GM23338 (cell line): Measurements from ENCODE around the gene ANKMY2. TPM values are rescaled to one million over a fixed set of nuclear protein-coding genes. Genes with fewer than 3 reads are reported as not detected.
A peak's percentile ranks its signal among the peaks of the same experiment; 100 is the strongest.

ENCODE experiments used
- ATAC-seq: fragments of 200-7000 bp; cut with Tn5 transposase; 3 replicates; pipeline ENCODE4 v1.9.1; 2020
- DNase-seq: peaks from one replicate; pipeline ENCODE4 v3.0.0-alpha.2; 2015; ENCODE audit warnings: low spot score
- H2AFZ ChIP-seq: fragments of 200-600 bp; sonication (generic); 2 replicates; pipeline ENCODE4 v1.8.0; 2016; ENCODE audit warnings: antibody characterized with exemption, mild to moderate bottlenecking, moderate library complexity
- H3F3A ChIP-seq: fragments of 200-600 bp; sonication (generic); replicated peaks from 2 replicates; pipeline ENCODE4 v1.8.0; 2017; ENCODE audit warnings: antibody characterized with exemption, mixed run types, low read depth
- H3K27ac ChIP-seq: fragments of 200-600 bp; sonication (generic); 2 replicates; pipeline ENCODE4 v1.6.1; 2016; ENCODE audit warnings: low read depth
- H3K27me3 ChIP-seq: fragments of 200-600 bp; sonication (generic); 2 replicates; pipeline ENCODE4 v1.8.0; 2016; ENCODE audit warnings: mild to moderate bottlenecking, mixed run types, moderate library complexity; ENCODE audit not compliant: insufficient read depth
- H3K36me3 ChIP-seq: fragments of 200-600 bp; sonication (generic); 2 replicates; pipeline ENCODE4 v1.8.0; 2016; ENCODE audit warnings: mild to moderate bottlenecking; ENCODE audit not compliant: insufficient read depth
- H3K4me1 ChIP-seq: fragments of 200-600 bp; sonication (generic); 2 replicates; pipeline ENCODE4 v1.8.0; 2016; ENCODE audit warnings: mild to moderate bottlenecking, moderate library complexity; ENCODE audit not compliant: insufficient read depth
- H3K4me2 ChIP-seq: fragments of 200-600 bp; sonication (generic); 2 replicates; pipeline ENCODE4 v1.7.1; 2017; ENCODE audit warnings: mixed run types
- H3K4me3 ChIP-seq: fragments of 200-600 bp; sonication (generic); 2 replicates; pipeline ENCODE4 v1.6.1; 2016; ENCODE audit warnings: mixed run types
- H3K79me2 ChIP-seq: fragments of 200-600 bp; sonication (generic); replicated peaks from 2 replicates; pipeline ENCODE4 v1.8.0; 2017; ENCODE audit warnings: mild to moderate bottlenecking; ENCODE audit not compliant: insufficient read depth
- H3K9me2 ChIP-seq: fragments of 200-600 bp; sonication (generic); 2 replicates; pipeline ENCODE4 v1.8.0; 2017; ENCODE audit not compliant: insufficient read depth
- H4K20me1 ChIP-seq: fragments of 200-600 bp; sonication (generic); replicated peaks from 2 replicates; pipeline ENCODE4 v1.8.0; 2017; ENCODE audit warnings: mild to moderate bottlenecking; ENCODE audit not compliant: insufficient read depth
- H3K27ac Mint-ChIP-seq: 2 replicates; pipeline ENCODE4 v1.8.0; 2020; ENCODE audit warnings: inconsistent platforms, mild to moderate bottlenecking, moderate library complexity, mixed read lengths
- H3K27me3 Mint-ChIP-seq: 3 replicates; pipeline ENCODE4 v1.8.0; 2022; ENCODE audit warnings: low read depth, mild to moderate bottlenecking, moderate library complexity, mixed read lengths, inconsistent platforms; ENCODE audit not compliant: insufficient read depth, poor library complexity
- H3K36me3 Mint-ChIP-seq: 3 replicates; pipeline ENCODE4 v1.8.0; 2021; ENCODE audit warnings: low read depth, mild to moderate bottlenecking, inconsistent platforms, moderate library complexity, mixed read lengths
- H3K4me1 Mint-ChIP-seq: 3 replicates; pipeline ENCODE4 v1.8.0; 2020; ENCODE audit warnings: mild to moderate bottlenecking, inconsistent platforms, mixed read lengths
- H3K4me3 Mint-ChIP-seq: 3 replicates; pipeline ENCODE4 v1.8.0; 2021; ENCODE audit warnings: moderate library complexity, mild to moderate bottlenecking, inconsistent platforms, mixed read lengths
- H3K9me3 Mint-ChIP-seq: 3 replicates; pipeline ENCODE4 v1.8.0; 2020; ENCODE audit warnings: moderate library complexity, mild to moderate bottlenecking, inconsistent platforms, mixed read lengths
- CREB1 ChIP-seq: fragments of 250-450 bp; sonication (Bioruptor Pico); IDR thresholded peaks from 2 replicates; pipeline ENCODE4 v1.5.0; 2020; ENCODE audit warnings: low read depth, mild to moderate bottlenecking, moderate library complexity
- NANOG ChIP-seq: IDR thresholded peaks from 2 replicates; pipeline ENCODE4 v1.6.1; 2016; ENCODE audit warnings: antibody characterized with exemption, borderline replicate concordance
- POLR2AphosphoS5 ChIP-seq: IDR thresholded peaks from 2 replicates; pipeline ENCODE4 v1.6.1; 2016; ENCODE audit warnings: antibody characterized with exemption, low read depth
- STAT1 ChIP-seq: IDR thresholded peaks from one replicate; pipeline ENCODE4 v1.6.1; 2016; ENCODE audit warnings: antibody characterized with exemption; ENCODE audit not compliant: unreplicated experiment
- ZNF114 ChIP-seq: fragments of 250-450 bp; sonication (Bioruptor Pico); IDR thresholded peaks from 2 replicates; pipeline ENCODE4 v1.5.0; 2020; ENCODE audit warnings: mild to moderate bottlenecking, moderate library complexity
- ZNF331 ChIP-seq: fragments of 250-450 bp; sonication (Bioruptor Pico); IDR thresholded peaks from 2 replicates; pipeline ENCODE4 v1.5.0; 2020; ENCODE audit warnings: low read depth, mild to moderate bottlenecking, moderate library complexity
- polyA plus RNA-seq: library from polyadenylated mRNA; unstranded; fragments of >200 nt; fragmentation: Nextera tagmentation; extraction: Ambion mirVana; gene quantifications from 2 replicates; pipeline ENCODE4 v1.2.1, GENCODE V29; 2016
- total RNA-seq: library from RNA; depleted of rRNA; stranded (reverse); fragments of >200 nt; shearing (Covaris generic); gene quantifications from 2 replicates; pipeline ENCODE4 v1.2.3, GENCODE V29; 2014
- TF ChIP-seq, protein P1 (sequence below): fragments of 250-450 bp; sonication (Bioruptor Pico); IDR thresholded peaks from 2 replicates; pipeline ENCODE4 v1.5.0; 2020; ENCODE audit warnings: mild to moderate bottlenecking, moderate library complexity
- TF ChIP-seq, protein P2 (sequence below), 2 experiments: fragments of 200-600 bp in 1 of 2; sonication (generic) in 1 of 2; conservative IDR thresholded peaks; 2 replicates each; pipeline versions ENCODE4 v1.5.1 to v1.6.1; 2016 to 2017; ENCODE audit warnings: antibody characterized with exemption in 2 of 2, low read depth in 2 of 2, mild to moderate bottlenecking in 2 of 2, moderate library complexity in 1 of 2

ANKMY2 gene
- total and polyA plus RNA-seq, 2 experiments from 2014 or later, result 4.4 to 9.5 TPM

DNA sequence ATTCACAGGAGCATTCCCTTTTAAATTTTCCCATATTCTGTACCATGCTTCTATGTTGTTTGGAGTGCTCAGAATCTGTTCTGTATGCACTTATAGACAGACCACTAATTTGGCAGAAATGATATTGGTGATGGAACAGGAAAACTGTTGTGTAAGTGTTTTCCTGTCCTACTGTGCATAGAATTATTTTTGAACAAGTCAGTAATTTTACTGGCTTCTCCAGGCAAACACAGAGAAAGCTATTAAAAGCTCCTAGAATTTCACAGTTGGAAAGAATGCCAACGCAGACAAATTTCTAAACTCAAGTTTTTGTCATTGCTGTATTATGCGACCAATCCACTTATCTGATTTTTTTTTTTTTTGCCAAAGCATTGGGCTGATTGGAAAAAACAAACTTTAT, 55.7 kb downstream of the ANKMY2 start (continued):
- TF ChIP-seq, protein P1, sequence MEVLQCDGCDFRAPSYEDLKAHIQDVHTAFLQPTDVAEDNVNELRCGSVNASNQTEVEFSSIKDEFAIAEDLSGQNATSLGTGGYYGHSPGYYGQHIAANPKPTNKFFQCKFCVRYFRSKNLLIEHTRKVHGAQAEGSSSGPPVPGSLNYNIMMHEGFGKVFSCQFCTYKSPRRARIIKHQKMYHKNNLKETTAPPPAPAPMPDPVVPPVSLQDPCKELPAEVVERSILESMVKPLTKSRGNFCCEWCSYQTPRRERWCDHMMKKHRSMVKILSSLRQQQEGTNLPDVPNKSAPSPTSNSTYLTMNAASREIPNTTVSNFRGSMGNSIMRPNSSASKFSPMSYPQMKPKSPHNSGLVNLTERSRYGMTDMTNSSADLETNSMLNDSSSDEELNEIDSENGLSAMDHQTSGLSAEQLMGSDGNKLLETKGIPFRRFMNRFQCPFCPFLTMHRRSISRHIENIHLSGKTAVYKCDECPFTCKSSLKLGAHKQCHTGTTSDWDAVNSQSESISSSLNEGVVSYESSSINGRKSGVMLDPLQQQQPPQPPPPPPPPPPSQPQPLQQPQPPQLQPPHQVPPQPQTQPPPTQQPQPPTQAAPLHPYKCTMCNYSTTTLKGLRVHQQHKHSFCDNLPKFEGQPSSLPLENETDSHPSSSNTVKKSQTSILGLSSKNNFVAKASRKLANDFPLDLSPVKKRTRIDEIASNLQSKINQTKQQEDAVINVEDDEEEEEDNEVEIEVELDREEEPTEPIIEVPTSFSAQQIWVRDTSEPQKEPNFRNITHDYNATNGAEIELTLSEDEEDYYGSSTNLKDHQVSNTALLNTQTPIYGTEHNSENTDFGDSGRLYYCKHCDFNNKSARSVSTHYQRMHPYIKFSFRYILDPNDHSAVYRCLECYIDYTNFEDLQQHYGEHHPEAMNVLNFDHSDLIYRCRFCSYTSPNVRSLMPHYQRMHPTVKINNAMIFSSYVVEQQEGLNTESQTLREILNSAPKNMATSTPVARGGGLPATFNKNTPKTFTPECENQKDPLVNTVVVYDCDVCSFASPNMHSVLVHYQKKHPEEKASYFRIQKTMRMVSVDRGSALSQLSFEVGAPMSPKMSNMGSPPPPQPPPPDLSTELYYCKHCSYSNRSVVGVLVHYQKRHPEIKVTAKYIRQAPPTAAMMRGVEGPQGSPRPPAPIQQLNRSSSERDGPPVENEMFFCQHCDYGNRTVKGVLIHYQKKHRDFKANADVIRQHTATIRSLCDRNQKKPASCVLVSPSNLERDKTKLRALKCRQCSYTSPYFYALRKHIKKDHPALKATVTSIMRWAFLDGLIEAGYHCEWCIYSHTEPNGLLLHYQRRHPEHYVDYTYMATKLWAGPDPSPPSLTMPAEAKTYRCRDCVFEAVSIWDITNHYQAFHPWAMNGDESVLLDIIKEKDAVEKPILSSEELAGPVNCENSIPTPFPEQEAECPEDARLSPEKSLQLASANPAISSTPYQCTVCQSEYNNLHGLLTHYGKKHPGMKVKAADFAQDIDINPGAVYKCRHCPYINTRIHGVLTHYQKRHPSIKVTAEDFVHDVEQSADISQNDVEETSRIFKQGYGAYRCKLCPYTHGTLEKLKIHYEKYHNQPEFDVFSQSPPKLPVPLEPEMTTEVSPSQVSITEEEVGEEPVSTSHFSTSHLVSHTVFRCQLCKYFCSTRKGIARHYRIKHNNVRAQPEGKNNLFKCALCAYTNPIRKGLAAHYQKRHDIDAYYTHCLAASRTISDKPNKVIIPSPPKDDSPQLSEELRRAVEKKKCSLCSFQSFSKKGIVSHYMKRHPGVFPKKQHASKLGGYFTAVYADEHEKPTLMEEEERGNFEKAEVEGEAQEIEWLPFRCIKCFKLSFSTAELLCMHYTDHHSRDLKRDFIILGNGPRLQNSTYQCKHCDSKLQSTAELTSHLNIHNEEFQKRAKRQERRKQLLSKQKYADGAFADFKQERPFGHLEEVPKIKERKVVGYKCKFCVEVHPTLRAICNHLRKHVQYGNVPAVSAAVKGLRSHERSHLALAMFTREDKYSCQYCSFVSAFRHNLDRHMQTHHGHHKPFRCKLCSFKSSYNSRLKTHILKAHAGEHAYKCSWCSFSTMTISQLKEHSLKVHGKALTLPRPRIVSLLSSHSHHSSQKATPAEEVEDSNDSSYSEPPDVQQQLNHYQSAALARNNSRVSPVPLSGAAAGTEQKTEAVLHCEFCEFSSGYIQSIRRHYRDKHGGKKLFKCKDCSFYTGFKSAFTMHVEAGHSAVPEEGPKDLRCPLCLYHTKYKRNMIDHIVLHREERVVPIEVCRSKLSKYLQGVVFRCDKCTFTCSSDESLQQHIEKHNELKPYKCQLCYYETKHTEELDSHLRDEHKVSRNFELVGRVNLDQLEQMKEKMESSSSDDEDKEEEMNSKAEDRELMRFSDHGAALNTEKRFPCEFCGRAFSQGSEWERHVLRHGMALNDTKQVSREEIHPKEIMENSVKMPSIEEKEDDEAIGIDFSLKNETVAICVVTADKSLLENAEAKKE (CRISPR knock-in tag), result no peak

DNA sequence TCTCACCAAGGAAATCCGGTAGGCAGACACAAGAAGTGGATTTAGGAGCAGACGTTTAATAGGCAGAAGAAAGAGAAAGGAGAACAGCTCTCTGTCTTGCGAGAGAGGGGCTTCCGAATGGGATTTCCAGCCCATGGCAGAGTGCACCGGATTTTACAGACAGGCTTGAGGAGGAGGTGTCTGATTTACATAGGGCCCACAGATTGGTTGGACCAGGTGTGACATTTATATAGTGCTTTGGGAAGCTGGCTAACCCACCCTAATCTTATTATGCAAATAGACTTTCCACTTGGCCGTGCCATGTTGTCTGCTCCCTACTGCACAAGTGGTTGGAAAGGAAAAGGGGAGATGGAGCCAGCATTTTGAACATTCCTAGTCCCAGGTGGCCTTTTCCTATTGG, 57.8 kb downstream of the ANKMY2 start:
- Mint-ChIP-seq H3K27ac (no peak overlapping the region), H3K27me3 (peaks cover 2% of the 10 kb centered on the region), H3K4me3 (no peak overlapping the region), H3K36me3 (no peaks in the 10 kb centered on the region; the same call in 2 of the 3 replicates), H3K9me3 (no peaks in the 10 kb centered on the region; the same call in 2 of the 3 replicates), H3K4me1 (peaks cover 6% of the 10 kb centered on the region)
- TF ChIP-seq NANOG (no peak), POLR2AphosphoS5 (no peak), CREB1 (no peak), STAT1 (no peak), ZNF114 (CRISPR knock-in tag) (no peak), ZNF331 (CRISPR knock-in tag) (no peak)
- TF ChIP-seq, protein P2, sequence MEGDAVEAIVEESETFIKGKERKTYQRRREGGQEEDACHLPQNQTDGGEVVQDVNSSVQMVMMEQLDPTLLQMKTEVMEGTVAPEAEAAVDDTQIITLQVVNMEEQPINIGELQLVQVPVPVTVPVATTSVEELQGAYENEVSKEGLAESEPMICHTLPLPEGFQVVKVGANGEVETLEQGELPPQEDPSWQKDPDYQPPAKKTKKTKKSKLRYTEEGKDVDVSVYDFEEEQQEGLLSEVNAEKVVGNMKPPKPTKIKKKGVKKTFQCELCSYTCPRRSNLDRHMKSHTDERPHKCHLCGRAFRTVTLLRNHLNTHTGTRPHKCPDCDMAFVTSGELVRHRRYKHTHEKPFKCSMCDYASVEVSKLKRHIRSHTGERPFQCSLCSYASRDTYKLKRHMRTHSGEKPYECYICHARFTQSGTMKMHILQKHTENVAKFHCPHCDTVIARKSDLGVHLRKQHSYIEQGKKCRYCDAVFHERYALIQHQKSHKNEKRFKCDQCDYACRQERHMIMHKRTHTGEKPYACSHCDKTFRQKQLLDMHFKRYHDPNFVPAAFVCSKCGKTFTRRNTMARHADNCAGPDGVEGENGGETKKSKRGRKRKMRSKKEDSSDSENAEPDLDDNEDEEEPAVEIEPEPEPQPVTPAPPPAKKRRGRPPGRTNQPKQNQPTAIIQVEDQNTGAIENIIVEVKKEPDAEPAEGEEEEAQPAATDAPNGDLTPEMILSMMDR (conservative IDR thresholded peaks at IDR 0.05; ENCODE audit: low read depth in 2 of 2), result no peak
- no peak overlapping the region for H3K4me3 ChIP-seq
- H3K4me2 ChIP-seq, result no peak overlapping the region
- H3K36me3 ChIP-seq, result no peaks in the 10 kb centered on the region
- H4K20me1 ChIP-seq, result no peaks in the 10 kb centered on the region
- DNase-seq, result no peak
- no peaks in the 10 kb centered on the region for H3K27me3 ChIP-seq
- H3K4me1 ChIP-seq, result peaks cover 14% of the 10 kb centered on the region
- H3K79me2 ChIP-seq, result no peaks in the 10 kb centered on the region
- no peaks in the 10 kb centered on the region for H3K9me2 ChIP-seq
- no peaks in the 10 kb centered on the region for H3F3A ChIP-seq
- 0 out of 2 replicates have a peak overlapping the region, but pooled peaks have one; percentile 63 for H2AFZ ChIP-seq
- ATAC-seq, result peak; percentile 63
- H3K27ac ChIP-seq, result no peak overlapping the region
